Measurements from ENCODE around the gene ERMARD. TPM values are rescaled to one million over a fixed set of nuclear protein-coding genes. Genes with fewer than 3 reads are reported as not detected.

The ERMARD gene
- total and polyA plus RNA-seq, 2 donors (not counting 3 experiments of a cell fraction or from before 2014, with no cell fraction given): 23.8 to 36.4 TPM

- FAIRE-seq: no peak
- CTCF ChIA-PET: interaction anchor here (1.0 to 3.5 kb wide), 4 partner anchors 20 to 738 kb away, joined by 3 to 68 read pairs (median 3); no protein-coding TSS in a partner anchor
- no peaks in the 10 kb centered on the region for H3K9me3 ChIP-seq (replicated peaks; ENCODE audit: control insufficient read depth, insufficient read depth, low read length)
These were observed 40.3 kb downstream of the ERMARD start for GRCh38 chr6:169791721-169792131.

More at GRCh38 chr6:169791721-169792131, 40.3 kb downstream of the ERMARD start:
- TF ChIP-seq EZH2 (IDR thresholded peaks at IDR 0.05; ENCODE audit: borderline replicate concordance, low read depth, low read length, severe bottlenecking): no peak
- TF ChIP-seq POLR2AphosphoS5 (IDR thresholded peaks at IDR 0.05; ENCODE audit: insufficient read depth, low read depth, low read length): no peak
- no peak for TF ChIP-seq MAX (IDR thresholded peaks at IDR 0.05; ENCODE audit: insufficient read depth, insufficient read length)
- TF ChIP-seq CTCF (IDR thresholded peaks at IDR 0.05; ENCODE audit: extremely low read depth in 1 of 2, insufficient read depth in 1 of 2, low read depth in 1 of 2, low read length in 2 of 2): no peak
- TF ChIP-seq GATA2 (IDR thresholded peaks at IDR 0.05; ENCODE audit: insufficient read depth, insufficient read length, low read depth, low read length): no peak
- TF ChIP-seq JUN (IDR thresholded peaks at IDR 0.05; ENCODE audit: borderline replicate concordance, insufficient read depth, insufficient read length, low read depth): no peak
- no peak for TF ChIP-seq FOS (IDR thresholded peaks at IDR 0.05; ENCODE audit: borderline replicate concordance, insufficient read depth, low read length)
- TF ChIP-seq POLR2A (IDR thresholded peaks at IDR 0.05; ENCODE audit: low read depth, low read length): no peak
- TF ChIP-seq MYC (IDR thresholded peaks at IDR 0.05; ENCODE audit: low read depth, low read length): no peak
- POLR2A ChIA-PET: no interaction called here
- H3K4me3 ChIP-seq (replicated peaks in 1 of 3; ENCODE audit: insufficient read depth in 1 of 3, low read depth in 1 of 3, low read length in 3 of 3): no peak overlapping the region
- no peak for DNase-seq (ENCODE audit: low read depth, low spot score)
- H3K27me3 ChIP-seq (ENCODE audit: control insufficient read depth in 2 of 2, insufficient read depth in 2 of 2, low read length in 2 of 2): peaks cover 4 to 8% of the 10 kb centered on the region in 2 experiments
- no peaks in the 10 kb centered on the region for H4K20me1 ChIP-seq (replicated peaks; ENCODE audit: control insufficient read depth, extremely low read depth, insufficient read depth, low read length)
- no peak overlapping the region for H3K27ac ChIP-seq (ENCODE audit: insufficient read depth, low read depth, low read length)
- no peaks in the 10 kb centered on the region for H3K36me3 ChIP-seq (ENCODE audit: control insufficient read depth in 2 of 2, extremely low read depth in 1 of 2, insufficient read depth in 2 of 2, low read length in 2 of 2)
- no peak overlapping the region for H3K9ac ChIP-seq (replicated peaks; ENCODE audit: extremely low read depth, insufficient read depth, low read length)
- H2AFZ ChIP-seq (ENCODE audit: low read depth, low read length): no peak overlapping the region
- no TSS peak for BruUV-seq (replicated peaks)
- H3K9me1 ChIP-seq (replicated peaks; ENCODE audit: control insufficient read depth, extremely low read depth, insufficient read depth, low read length): no peaks in the 10 kb centered on the region
- intact Hi-C loops (cut with micrococcal nuclease) (loop anchor here (5.0 kb wide), 1 partner anchor 834 kb away; no protein-coding TSS in a partner anchor), dilution Hi-C loops (cut with MboI; ENCODE audit: extremely low pct_ligation_motif_present, low sequenced_read_pairs) (no loop called here)
- peaks cover 6% of the 10 kb centered on the region for H3K4me1 ChIP-seq (ENCODE audit: control insufficient read depth, extremely low read depth, insufficient read depth, low read length)
- H3K4me2 ChIP-seq (ENCODE audit: insufficient read depth, low read length): no peak overlapping the region
- H3K79me2 ChIP-seq (ENCODE audit: control insufficient read depth, insufficient read depth, low read length): no peaks in the 10 kb centered on the region

All from endothelial cell of umbilical vein (primary cell).